Mucosa of gallbladder (tissue), 1 donor: ENCODE measurements around the gene SFT2D2. TPM values are rescaled to one million over a fixed set of nuclear protein-coding genes. Genes with fewer than 3 reads are reported as not detected.

Source experiments
- DNase-seq: peaks from one replicate; pipeline ENCODE4 v3.0.0-alpha.2; 2020; ENCODE audit warnings: low spot score
- total RNA-seq: library from RNA; stranded (reverse); gene quantifications from one replicate; pipeline ENCODE4 v1.2.1, GENCODE V29; 2021
- donor health status: DM: no; HTN: no; CAD: no.

Gene SFT2D2
- total RNA-seq, 1 donor from 2014 or later, result 67.8 TPM

DNA sequence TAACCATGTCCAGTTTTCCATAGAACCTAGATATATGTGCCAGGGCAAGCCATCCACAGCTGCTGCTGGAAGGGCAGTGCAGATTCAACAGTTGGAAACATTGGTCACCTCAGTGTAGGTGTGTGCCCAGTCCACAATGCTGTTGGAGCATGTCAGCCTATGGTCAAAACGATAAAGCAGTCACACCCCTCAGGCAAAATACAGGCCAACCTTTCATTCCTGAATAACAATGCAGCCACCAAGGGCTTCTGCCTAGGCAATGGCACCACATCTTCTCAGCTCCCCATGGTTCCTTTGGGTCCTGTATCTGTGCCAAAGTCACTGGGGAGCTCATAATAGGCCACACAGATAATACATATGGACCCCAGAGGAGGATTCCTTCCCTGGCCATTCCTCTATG, 39.8 kb downstream of the SFT2D2 start:
- DNase-seq, result no peak

DNA sequence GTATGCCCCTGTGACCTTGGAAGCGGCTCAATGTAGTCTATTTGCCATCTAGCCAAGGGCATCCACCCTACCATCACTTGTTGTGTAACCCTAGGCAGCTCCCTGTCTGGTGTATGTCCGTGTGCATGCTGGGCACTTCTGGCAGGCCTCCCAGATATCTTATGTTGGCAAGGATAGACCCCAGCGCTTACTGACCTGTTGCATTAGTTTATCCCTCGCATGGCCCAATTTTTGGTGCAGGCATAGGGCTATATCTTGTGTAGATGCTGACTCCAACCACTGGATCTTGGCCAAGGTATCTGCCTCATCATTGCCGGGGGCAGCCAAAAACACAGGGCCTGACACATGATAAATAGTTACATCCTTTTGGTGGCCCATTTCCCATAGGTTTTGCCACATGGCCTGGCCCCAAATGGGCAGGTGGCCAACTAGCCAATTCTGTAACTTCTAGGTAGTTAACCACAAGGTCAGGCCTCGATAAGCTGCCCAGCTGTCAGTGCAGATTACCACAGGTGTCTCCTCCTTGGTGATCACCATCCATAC, 40.9 kb downstream of the SFT2D2 start:
- DNase-seq, result no peak

- no peak for DNase-seq
Measured at GRCh38 chr1:168271636-168272035, 45.8 kb downstream of the SFT2D2 start.

- no peak for DNase-seq
Measured at GRCh38 chr1:168273575-168273974, 47.8 kb downstream of the SFT2D2 start.

GRCh38 chr1:168279253-168279652, 53.4 kb downstream of the SFT2D2 start:
- no peak for DNase-seq

GRCh38 chr1:168280296-168280927, 54.6 kb downstream of the SFT2D2 start, which contains the start of gene TBX19:
TBX19 (plus strand) TSS chr1:168280877; CDS start chr1:168281091, 214 bp downstream.
- DNase-seq, result no peak

- no peak for DNase-seq
Measured at GRCh38 chr1:168281603-168282325, 56.0 kb downstream of the SFT2D2 start.

- DNase-seq, result no peak
Measured at GRCh38 chr1:168285521-168285790, 59.7 kb downstream of the SFT2D2 start.

GRCh38 chr1:168285971-168286927, 60.4 kb downstream of the SFT2D2 start:
- no peak for DNase-seq

- no peak for DNase-seq
Measured at GRCh38 chr1:168287237-168287664, 61.4 kb downstream of the SFT2D2 start.

- DNase-seq, result no peak
Measured at GRCh38 chr1:168288311-168289052, 62.7 kb downstream of the SFT2D2 start.

GRCh38 chr1:168291222-168291837, 65.5 kb downstream of the SFT2D2 start:
- DNase-seq, result no peak

- DNase-seq, result no peak
Measured at GRCh38 chr1:168293356-168293755, 67.6 kb downstream of the SFT2D2 start.

- no peak for DNase-seq
Measured at GRCh38 chr1:168295411-168296114, 69.8 kb downstream of the SFT2D2 start.

GRCh38 chr1:168297019-168297730, 71.4 kb downstream of the SFT2D2 start:
- DNase-seq, result no peak

GRCh38 chr1:168298446-168298845, 72.6 kb downstream of the SFT2D2 start:
- no peak for DNase-seq

DNA sequence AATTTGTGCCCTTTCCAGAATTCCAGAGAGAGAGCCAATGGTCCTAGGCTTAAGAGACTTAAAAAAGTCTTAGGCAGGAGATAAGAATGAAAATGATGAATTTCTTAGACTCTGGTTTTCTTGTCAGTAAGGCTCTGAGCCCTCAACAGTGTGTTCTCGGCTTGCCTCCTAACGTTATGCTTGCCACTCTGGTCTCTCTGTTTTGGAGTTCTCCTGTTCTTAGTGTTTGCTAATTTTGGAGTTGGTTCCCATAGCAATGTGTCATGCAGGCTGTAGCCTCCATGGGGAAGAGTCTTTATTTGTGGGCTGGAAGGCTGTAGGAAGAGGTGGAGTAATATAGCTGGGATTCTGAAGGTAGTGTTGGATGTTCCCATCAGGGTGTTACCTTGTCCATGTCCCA, 74.8 kb downstream of the SFT2D2 start:
- no peak for DNase-seq

GRCh38 chr1:168301664-168302320, 76.0 kb downstream of the SFT2D2 start:
- no peak for DNase-seq
